Activated CD4-positive, alpha-beta T cell treated with anti-CD3 and anti-CD28 coated beads, Interleukin-2, amount 10 ng/mL, durations not matched to agents 7 days and 5 days (primary cell): Measurements from ENCODE around the gene SYF2. TPM values are rescaled to one million over a fixed set of nuclear protein-coding genes. Genes with fewer than 3 reads are reported as not detected.

ENCODE experiments used
- CTCF ChIA-PET: fragments of 350-600 bp; sonication (Branson Sonifier 250); formaldehyde crosslinking; loops from one replicate; lab custom pipeline; 2021; ENCODE audit warnings: antibody characterized with exemption; lab: Charles Lee
- POLR2A ChIA-PET: fragments of 350-600 bp; sonication (Branson Sonifier 250); formaldehyde crosslinking; loops from one replicate; lab custom pipeline; 2021; ENCODE audit warnings: antibody characterized with exemption; lab: Charles Lee
- DNase-seq: peaks from one replicate; pipeline ENCODE4 v3.0.0-alpha.2; 2020
- H3K27ac Mint-ChIP-seq: one replicate; pipeline ENCODE4 v1.8.0; 2021; ENCODE audit warnings: mild to moderate bottlenecking, moderate library complexity, mixed read lengths
- H3K27me3 Mint-ChIP-seq: one replicate; pipeline ENCODE4 v1.8.0; 2021; ENCODE audit warnings: mixed read lengths
- H3K36me3 Mint-ChIP-seq: one replicate; pipeline ENCODE4 v1.8.0; 2021; ENCODE audit warnings: low read depth, mixed read lengths
- H3K4me1 Mint-ChIP-seq: one replicate; pipeline ENCODE4 v1.8.0; 2021; ENCODE audit warnings: mixed read lengths
- H3K4me3 Mint-ChIP-seq: one replicate; pipeline ENCODE4 v1.8.0; 2021; ENCODE audit warnings: mild to moderate bottlenecking, moderate library complexity, mixed read lengths
- H3K9me3 Mint-ChIP-seq: one replicate; pipeline ENCODE4 v1.8.0; 2021; ENCODE audit warnings: mixed read lengths
- total RNA-seq, 2 experiments: library from RNA; stranded (reverse); gene quantifications; one replicate each; pipeline ENCODE4 v1.2.3, GENCODE V29; 2021

SYF2 gene
- total RNA-seq, 2 experiments from 2014 or later = 46.5 to 53.0 TPM

DNA sequence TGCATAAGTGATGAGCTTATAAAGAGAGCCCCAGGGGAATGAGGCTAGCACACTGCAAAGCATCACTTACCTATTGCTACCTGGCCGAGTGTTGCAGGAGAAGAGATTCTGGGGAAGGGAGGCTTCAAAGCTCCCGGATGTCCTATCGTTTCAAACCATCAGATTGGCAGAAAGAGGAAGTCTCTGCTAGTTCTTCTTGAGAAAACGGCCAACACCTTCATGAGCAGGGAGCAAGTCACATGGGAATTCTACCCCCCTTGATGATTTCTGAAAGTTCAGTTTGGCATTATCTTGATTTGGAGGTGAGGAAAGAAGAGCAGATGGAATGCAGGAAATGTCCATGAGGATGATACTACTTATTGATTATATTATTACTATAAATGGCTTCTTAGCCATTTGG, 16.2 kb downstream of the SYF2 start:
- no peak overlapping the region for H3K4me3 Mint-ChIP-seq
- peaks cover 8% of the 10 kb centered on the region for H3K36me3 Mint-ChIP-seq
- peaks cover 5% of the 10 kb centered on the region for H3K4me1 Mint-ChIP-seq
- no peaks in the 10 kb centered on the region for H3K9me3 Mint-ChIP-seq
- CTCF ChIA-PET = interaction anchor here (1.0 to 1.1 kb wide), 2 partner anchors 9 to 386 kb away, joined by 3 read pairs; no protein-coding TSS in a partner anchor
- H3K27ac Mint-ChIP-seq = no peak overlapping the region
- POLR2A ChIA-PET = no interaction called here
- DNase-seq = no peak
- H3K27me3 Mint-ChIP-seq = no peaks in the 10 kb centered on the region

DNA sequence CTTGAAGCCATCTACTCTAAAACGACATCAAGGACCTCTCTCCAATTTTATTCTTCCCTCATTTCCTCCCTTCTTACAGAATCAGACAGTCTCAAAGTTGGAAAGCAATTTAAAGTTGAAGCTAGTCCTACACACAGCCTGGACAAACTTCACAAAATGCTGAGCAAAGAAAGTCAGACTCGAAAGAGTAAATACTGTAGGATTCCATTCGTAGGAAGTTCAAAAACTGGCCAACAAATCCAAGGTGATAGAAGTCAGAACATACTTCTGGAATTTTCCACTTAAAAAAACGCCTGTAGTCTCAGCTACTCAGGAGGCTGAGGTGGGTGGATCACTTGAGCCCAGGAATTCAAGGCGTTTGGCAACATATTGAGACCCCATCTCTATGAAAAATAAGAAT, 19.6 kb downstream of the SYF2 start:
- Mint-ChIP-seq H3K27ac (no peak overlapping the region), H3K9me3 (no peaks in the 10 kb centered on the region), H3K4me3 (no peak overlapping the region), H3K27me3 (peaks cover 12% of the 10 kb centered on the region), H3K36me3 (peaks cover 1% of the 10 kb centered on the region), H3K4me1 (peaks cover 5% of the 10 kb centered on the region)
- POLR2A ChIA-PET = no interaction called here
- DNase-seq = no peak
- CTCF ChIA-PET = no interaction called here

DNA sequence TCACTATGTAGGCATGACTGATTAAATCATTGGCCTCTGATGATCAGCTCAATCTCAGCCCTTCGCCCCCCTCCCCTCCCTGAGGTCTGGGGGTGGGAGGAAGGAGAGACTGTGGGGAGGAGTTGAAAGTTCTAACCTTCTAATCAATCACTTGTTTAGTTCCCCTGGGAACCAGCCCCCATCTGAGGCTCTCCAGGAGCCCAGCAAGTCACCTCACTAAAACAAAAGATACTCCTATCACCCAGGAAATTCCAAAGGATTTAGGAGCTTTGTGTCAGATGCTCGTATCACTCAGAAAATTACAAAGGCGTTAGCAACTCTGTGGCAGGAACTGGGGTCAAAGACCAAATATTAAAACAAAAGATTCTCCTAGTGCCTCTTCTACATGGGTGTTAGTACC, 21.6 kb downstream of the SYF2 start:
- Mint-ChIP-seq H3K4me3 (no peak overlapping the region), H3K27me3 (peaks cover 12% of the 10 kb centered on the region), H3K36me3 (no peaks in the 10 kb centered on the region), H3K9me3 (no peaks in the 10 kb centered on the region), H3K27ac (no peak overlapping the region), H3K4me1 (no peaks in the 10 kb centered on the region)
- ChIA-PET CTCF (no interaction called here), POLR2A (no interaction called here)
- no peak for DNase-seq

DNA sequence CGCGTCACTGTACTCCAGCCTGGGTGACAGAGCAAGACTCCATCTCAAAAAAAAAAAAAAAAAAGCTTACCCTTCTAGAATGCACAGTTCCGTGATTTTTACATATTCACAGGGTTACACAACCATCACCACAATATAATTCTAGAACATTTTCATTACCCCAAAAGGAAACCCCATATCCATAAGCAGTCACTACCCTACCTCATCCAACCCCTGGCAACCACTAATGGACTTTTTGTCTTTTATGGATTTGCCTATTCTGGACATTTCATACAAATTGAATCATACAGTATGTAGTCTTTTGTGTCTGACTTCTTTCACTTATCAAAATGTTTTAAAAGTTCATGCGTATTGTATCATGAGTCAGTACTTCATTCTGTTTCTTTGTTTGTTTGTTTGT, 22.8 kb downstream of the SYF2 start:
- Mint-ChIP-seq H3K36me3 (no peaks in the 10 kb centered on the region), H3K9me3 (no peaks in the 10 kb centered on the region), H3K4me3 (no peak overlapping the region), H3K4me1 (no peaks in the 10 kb centered on the region), H3K27ac (no peak overlapping the region), H3K27me3 (peaks cover 21% of the 10 kb centered on the region)
- ChIA-PET CTCF (no interaction called here), POLR2A (no interaction called here)
- DNase-seq = no peak

DNA sequence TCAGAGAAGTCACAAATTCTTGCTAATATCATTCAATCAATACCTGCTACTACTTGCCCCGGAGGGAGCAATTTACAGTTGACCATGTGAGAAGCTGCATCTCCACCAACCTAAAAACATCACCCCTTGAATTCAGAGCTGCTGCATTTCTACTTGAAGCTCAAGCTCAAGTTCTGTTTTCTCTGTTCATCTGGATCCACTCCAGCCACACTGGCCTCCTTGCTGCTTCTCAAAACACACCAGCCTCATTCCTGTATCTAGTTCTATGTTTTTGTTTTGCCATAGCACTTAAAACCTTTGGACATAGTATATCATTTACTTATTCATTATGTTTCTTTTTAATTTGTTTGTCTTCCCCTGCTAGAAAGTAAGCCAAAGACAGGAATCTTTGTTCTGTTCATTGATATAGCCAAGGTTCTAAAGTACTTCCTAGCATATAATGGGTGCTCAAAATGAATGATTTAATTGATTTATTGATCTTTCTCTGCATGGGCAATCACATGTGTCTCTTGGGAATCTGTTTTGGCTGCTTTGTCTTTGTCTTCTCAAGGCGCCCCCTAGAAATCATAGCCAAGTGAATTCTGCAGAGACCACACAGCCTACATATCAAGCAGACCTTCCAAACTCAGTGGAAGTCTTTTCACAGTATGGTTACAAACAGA, 23.6 kb downstream of the SYF2 start:
- H3K4me3 Mint-ChIP-seq = no peak overlapping the region
- H3K27ac Mint-ChIP-seq = no peak overlapping the region
- H3K9me3 Mint-ChIP-seq = no peaks in the 10 kb centered on the region
- H3K27me3 Mint-ChIP-seq = peaks cover 21% of the 10 kb centered on the region
- ChIA-PET POLR2A (no interaction called here), CTCF (no interaction called here)
- H3K4me1 Mint-ChIP-seq = no peaks in the 10 kb centered on the region
- DNase-seq = no peak
- no peaks in the 10 kb centered on the region for H3K36me3 Mint-ChIP-seq

DNA sequence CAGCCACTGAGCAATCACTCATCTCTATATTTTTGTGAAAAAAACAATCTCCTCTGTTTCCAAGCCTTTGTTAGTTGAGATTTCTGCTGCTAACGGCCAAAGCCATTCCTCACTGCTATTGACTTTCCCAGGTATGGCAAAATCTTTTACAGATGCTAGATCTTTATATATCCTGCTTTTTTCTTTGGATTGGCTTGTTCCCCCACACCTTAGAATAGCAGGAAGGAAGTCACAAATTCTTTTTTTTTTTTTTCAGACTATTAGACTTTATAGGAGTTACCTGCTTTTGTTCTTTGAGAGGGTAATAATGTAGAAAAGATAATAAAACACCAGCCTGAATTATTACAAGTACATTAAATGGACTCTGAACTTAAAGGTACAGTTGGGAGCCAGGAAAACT, 24.2 kb downstream of the SYF2 start:
- ChIA-PET POLR2A (no interaction called here), CTCF (no interaction called here)
- peaks cover 21% of the 10 kb centered on the region for H3K27me3 Mint-ChIP-seq
- no peaks in the 10 kb centered on the region for H3K36me3 Mint-ChIP-seq
- no peak overlapping the region for H3K27ac Mint-ChIP-seq
- no peaks in the 10 kb centered on the region for H3K9me3 Mint-ChIP-seq
- H3K4me1 Mint-ChIP-seq = no peaks in the 10 kb centered on the region
- no peak for DNase-seq
- no peak overlapping the region for H3K4me3 Mint-ChIP-seq

DNA sequence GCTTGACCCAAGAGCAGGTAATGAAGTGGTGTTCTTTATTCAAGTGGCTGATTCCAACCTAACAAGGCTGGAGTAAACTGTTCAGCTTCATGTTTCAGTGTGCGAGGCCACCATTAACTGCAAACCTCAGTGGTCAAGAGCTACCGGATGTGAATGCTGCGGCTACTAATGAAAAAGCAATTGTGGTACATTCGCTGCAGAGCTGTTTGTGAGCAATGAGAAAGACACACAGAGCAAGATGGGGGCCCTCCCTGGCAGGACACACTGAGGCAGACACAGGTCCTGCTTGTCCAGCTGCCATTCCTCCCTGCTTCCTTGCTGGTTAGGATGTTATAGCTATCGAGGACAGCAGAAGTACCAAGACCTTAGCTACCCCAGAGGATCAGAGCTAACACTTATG, 26.1 kb downstream of the SYF2 start:
- DNase-seq = no peak
- peaks cover 21% of the 10 kb centered on the region for H3K27me3 Mint-ChIP-seq
- H3K9me3 Mint-ChIP-seq = no peaks in the 10 kb centered on the region
- no peak overlapping the region for H3K4me3 Mint-ChIP-seq
- POLR2A ChIA-PET = interaction anchor here (0.7 kb wide), 1 partner anchor 281 kb away, joined by 3 read pairs; no protein-coding TSS in a partner anchor
- CTCF ChIA-PET = interaction anchor here (0.7 to 1.5 kb wide), 6 partner anchors 10 to 480 kb away, joined by 3 to 5 read pairs (median 3); no protein-coding TSS in a partner anchor
- no peaks in the 10 kb centered on the region for H3K36me3 Mint-ChIP-seq
- H3K27ac Mint-ChIP-seq = no peak overlapping the region
- H3K4me1 Mint-ChIP-seq = no peaks in the 10 kb centered on the region

DNA sequence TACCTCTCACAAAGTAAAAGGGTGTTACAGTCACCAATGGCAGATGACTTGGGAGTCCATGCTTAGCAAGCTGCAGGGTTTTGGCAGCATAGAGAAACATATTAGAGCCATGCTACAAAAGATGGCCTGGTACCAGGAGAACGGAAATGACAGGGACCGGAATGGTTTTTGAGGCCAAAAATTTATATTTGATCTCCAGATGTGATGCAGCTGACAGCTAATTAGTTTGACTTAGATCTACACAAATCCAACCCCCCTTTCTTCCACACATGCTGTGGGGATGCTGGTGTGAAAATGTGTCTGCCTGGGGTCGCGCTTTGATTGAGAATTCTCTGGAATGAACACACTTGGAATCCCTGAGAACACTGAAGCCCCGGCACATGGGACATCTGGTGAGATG, 26.5 kb downstream of the SYF2 start:
- no peak overlapping the region for H3K27ac Mint-ChIP-seq
- H3K9me3 Mint-ChIP-seq = no peaks in the 10 kb centered on the region
- H3K4me3 Mint-ChIP-seq = no peak overlapping the region
- ChIA-PET POLR2A (interaction anchor here (0.7 kb wide), 2 partner anchors 15 to 280 kb away, joined by 3 read pairs; no protein-coding TSS in a partner anchor), CTCF (interaction anchor here (0.6 to 1.5 kb wide), 9 partner anchors 19 to 494 kb away, joined by 3 to 5 read pairs (median 4); partner anchors contain the start of gene SYF2)
- no peaks in the 10 kb centered on the region for H3K4me1 Mint-ChIP-seq
- no peaks in the 10 kb centered on the region for H3K36me3 Mint-ChIP-seq
- no peak for DNase-seq
- peaks cover 20% of the 10 kb centered on the region for H3K27me3 Mint-ChIP-seq

DNA sequence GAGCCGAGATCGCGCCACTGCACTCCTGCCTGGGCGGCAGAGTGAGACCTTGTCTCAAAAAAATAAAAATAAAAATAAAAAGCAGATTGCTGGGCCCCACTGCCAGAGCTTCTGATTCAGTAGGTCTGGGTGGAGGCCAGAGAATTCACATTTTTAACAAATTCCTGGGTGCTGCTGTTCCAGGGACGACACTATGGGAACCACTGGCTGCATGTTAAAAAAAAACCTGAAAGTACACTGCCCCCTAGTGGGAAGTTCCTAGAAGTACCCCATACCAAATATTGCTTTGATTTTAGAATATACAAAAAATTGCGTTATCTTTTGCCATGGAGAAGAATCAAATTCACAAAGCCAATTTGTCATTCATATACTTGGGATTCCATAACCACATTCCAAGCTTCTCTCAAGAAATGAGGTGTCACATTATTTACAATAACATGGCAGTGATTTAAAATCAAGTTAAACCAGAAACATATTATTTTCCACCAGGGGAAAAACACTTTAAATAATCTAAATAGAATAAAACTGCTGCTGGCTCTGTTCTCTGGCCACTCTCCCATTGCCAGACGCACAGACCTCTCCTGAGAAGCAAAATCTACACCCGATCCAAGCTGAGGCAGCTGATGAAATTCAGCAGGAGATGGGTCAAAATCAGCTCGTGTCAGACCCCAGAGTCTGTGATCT, 27.4 kb downstream of the SYF2 start:
- peak; percentile 45 for DNase-seq
- CTCF ChIA-PET = interaction anchor here (0.6 to 1.5 kb wide), 8 partner anchors 20 to 1692 kb away, joined by 3 to 7 read pairs (median 4); partner anchors contain the start of gene SYF2
- Mint-ChIP-seq H3K36me3 (no peaks in the 10 kb centered on the region), H3K27ac (no peak overlapping the region), H3K9me3 (no peaks in the 10 kb centered on the region), H3K4me3 (no peak overlapping the region), H3K4me1 (no peaks in the 10 kb centered on the region), H3K27me3 (peaks cover 14% of the 10 kb centered on the region)
- POLR2A ChIA-PET = no interaction called here

DNA sequence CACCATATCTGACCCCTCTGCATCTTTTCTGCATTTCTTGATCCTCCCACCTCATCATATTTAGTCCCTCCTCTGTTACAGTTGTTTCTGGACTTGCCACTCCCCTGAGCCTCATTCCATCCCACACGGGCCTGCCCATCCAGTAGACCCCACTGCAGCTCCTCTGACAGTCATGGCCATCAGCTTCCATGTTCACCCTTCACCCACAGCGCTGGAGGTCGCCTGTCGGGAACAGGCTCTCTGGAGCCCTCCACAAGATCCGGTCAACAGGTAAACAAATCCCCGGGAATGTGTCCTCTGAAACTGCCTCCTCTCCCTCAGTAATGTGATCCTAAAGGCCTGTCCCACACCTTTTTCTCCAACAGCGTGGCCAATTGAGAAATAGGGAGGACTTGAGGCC, 31.3 kb downstream of the SYF2 start:
- no peak for DNase-seq
- Mint-ChIP-seq H3K4me3 (no peak overlapping the region), H3K27ac (no peak overlapping the region), H3K36me3 (no peaks in the 10 kb centered on the region), H3K27me3 (peaks cover 11% of the 10 kb centered on the region), H3K4me1 (peaks cover 6% of the 10 kb centered on the region), H3K9me3 (no peaks in the 10 kb centered on the region)
- CTCF ChIA-PET = no interaction called here
- POLR2A ChIA-PET = no interaction called here

DNA sequence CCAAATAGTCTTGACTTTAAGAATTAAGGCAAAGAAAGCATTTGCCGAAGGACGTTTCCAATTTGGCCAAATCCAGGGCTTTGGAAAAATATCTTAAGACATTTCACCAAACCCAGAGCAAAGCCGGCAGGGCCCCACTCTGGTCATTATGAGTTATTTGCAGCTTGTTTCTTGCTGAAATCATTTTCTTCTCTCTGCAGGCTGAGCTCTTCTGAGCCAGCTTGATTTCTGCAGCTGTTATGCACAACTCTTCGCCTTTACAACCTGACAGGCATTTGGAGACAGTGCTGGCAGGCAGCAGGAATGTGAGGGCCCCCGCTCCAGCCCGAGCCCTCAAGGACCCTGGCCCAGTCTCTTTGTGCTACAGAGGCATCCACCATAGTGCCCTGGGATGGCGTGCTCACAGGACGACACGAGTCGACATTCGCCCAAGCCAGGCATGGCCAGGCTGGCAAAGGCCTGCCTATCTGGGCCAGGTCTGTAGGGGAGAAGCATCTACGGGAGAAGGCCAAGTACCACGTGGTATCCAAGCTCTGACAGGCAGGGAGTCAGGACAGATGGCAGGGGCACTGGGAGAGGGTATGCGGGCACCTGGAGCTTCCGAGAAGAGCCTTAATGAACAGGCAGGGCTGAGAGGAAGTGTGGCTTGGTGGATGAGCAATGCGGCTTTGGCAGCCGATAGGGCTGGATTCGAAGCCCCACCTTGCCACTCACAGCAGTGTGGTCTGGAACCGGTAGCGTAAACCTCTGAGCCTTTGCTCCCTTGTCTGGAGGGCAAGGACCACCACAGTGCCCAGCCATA, 32.3 kb downstream of the SYF2 start:
- Mint-ChIP-seq H3K36me3 (no peaks in the 10 kb centered on the region), H3K4me3 (no peak overlapping the region), H3K9me3 (no peaks in the 10 kb centered on the region), H3K27me3 (peaks cover 4% of the 10 kb centered on the region), H3K4me1 (peaks cover 6% of the 10 kb centered on the region), H3K27ac (no peak overlapping the region)
- POLR2A ChIA-PET = no interaction called here
- DNase-seq = no peak
- CTCF ChIA-PET = interaction anchor here (1.1 to 1.7 kb wide), 2 partner anchors 10 to 331 kb away, joined by 3 read pairs; no protein-coding TSS in a partner anchor

DNA sequence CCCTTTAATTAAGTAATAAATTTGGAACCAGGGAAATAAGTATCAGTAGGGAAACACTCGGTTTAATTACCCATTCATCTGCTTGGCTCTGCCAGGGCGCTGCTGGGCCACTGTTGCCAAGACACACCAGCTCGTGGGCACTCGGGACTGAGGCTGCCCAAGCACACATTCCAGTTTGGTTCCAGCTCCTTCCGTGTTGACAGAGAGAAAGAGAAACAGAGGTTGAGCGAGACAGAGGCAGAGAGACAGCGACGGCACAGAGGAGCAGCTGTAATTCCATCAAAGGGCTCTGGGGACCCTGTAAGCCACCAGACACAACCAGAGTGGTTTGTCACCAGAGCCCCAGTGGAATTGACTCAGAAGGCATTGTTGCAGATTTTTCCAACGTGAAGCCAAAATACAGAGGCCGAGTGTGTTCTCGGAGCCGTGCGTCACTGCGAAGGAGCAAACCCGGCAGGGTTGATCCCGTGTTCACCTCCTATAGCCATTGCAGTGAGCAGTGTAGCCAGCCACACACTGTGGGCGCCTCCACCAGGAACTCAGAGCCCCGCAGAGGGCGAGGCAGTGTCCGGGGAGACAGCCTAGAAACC, 33.5 kb downstream of the SYF2 start:
- Mint-ChIP-seq H3K27me3 (peaks cover 2% of the 10 kb centered on the region), H3K36me3 (no peaks in the 10 kb centered on the region), H3K4me1 (peaks cover 6% of the 10 kb centered on the region), H3K9me3 (no peaks in the 10 kb centered on the region), H3K4me3 (no peak overlapping the region), H3K27ac (no peak overlapping the region)
- CTCF ChIA-PET = interaction anchor here (0.7 to 1.7 kb wide), 2 partner anchors 9 kb away, joined by 3 read pairs; no protein-coding TSS in a partner anchor
- POLR2A ChIA-PET = no interaction called here
- DNase-seq = no peak
